CD14-positive monocyte (primary cell): ENCODE results near the gene FBXO7. TPM values are rescaled to one million over a fixed set of nuclear protein-coding genes. Genes with fewer than 3 reads are reported as not detected.

ENCODE experiments used
- DNase-seq, 3 donors: peaks; one replicate each; pipeline ENCODE4 v3.0.0-alpha.2; 2011 to 2022
- H2AFZ ChIP-seq: 2 replicates; pipeline ENCODE4 v1.6.0; 2012; ENCODE audit warnings: mild to moderate bottlenecking, low read depth, low read length, inconsistent platforms; ENCODE audit not compliant: insufficient read depth, poor library complexity, severe bottlenecking
- H3K27ac ChIP-seq, 2 donors: 1 replicate in 1 of 2; 2 replicates in 1 of 2; pipeline ENCODE4 v1.5.1; 2012 to 2013; ENCODE audit warnings: low read length in 2 of 2, control low read depth in 1 of 2, inconsistent platforms in 1 of 2, low read depth in 1 of 2, mild to moderate bottlenecking in 1 of 2
- H3K27me3 ChIP-seq, 2 donors: one replicate each; pipeline versions ENCODE4 v1.6.0 to v1.6.1; 2011 to 2013; ENCODE audit warnings: low read length in 2 of 2; ENCODE audit not compliant: control insufficient read depth in 2 of 2, insufficient read depth in 2 of 2
- H3K36me3 ChIP-seq, 2 donors: replicated peaks in 1 of 2; 1 replicate in 1 of 2; 2 replicates in 1 of 2; pipeline versions ENCODE4 v1.5.1 to v1.6.1; 2012 to 2013; ENCODE audit warnings: low read length in 2 of 2, control low read depth in 1 of 2, inconsistent platforms in 1 of 2, mild to moderate bottlenecking in 1 of 2; ENCODE audit not compliant: insufficient read depth in 2 of 2, control insufficient read depth in 1 of 2
- H3K4me1 ChIP-seq, 2 donors: 1 replicate in 1 of 2; 2 replicates in 1 of 2; pipeline versions ENCODE4 v1.5.1 to v1.6.1; 2012 to 2013; ENCODE audit warnings: low read length in 2 of 2, control low read depth in 1 of 2, inconsistent platforms in 1 of 2, mild to moderate bottlenecking in 1 of 2, moderate library complexity in 1 of 2; ENCODE audit not compliant: insufficient read depth in 2 of 2, control insufficient read depth in 1 of 2
- H3K4me2 ChIP-seq: replicated peaks from 2 replicates; pipeline ENCODE3; 2012; ENCODE audit warnings: low read length, moderate library complexity, mild to moderate bottlenecking; ENCODE audit not compliant: poor library complexity, severe bottlenecking; ENCODE audit errors: extremely low read depth
- H3K4me3 ChIP-seq, 3 experiments: fragments of 200-600 bp in 1 of 3; sonication (generic) in 1 of 3; replicated peaks in 1 of 3; 1 replicate in 2 of 3; 2 replicates in 1 of 3; pipeline ENCODE4 v1.5.1; 2011 to 2013; ENCODE audit warnings: low read length in 3 of 3, mild to moderate bottlenecking in 3 of 3, control low read depth in 2 of 3, low read depth in 2 of 3, inconsistent platforms in 1 of 3, moderate library complexity in 1 of 3
- H3K79me2 ChIP-seq: 2 replicates; pipeline ENCODE4 v1.6.0; 2012; ENCODE audit warnings: mild to moderate bottlenecking, control low read depth, inconsistent platforms, low read length, moderate library complexity; ENCODE audit not compliant: insufficient read depth
- H3K9ac ChIP-seq: 2 replicates; pipeline ENCODE4 v1.6.0; 2017; ENCODE audit warnings: low read length, mild to moderate bottlenecking; ENCODE audit not compliant: insufficient read depth, poor library complexity, severe bottlenecking
- H3K9me3 ChIP-seq, 2 donors: replicated peaks in 1 of 2; 1 replicate in 1 of 2; 2 replicates in 1 of 2; pipeline versions ENCODE4 v1.5.1 to v1.6.1; 2012 to 2013; ENCODE audit warnings: low read length in 2 of 2, control low read depth in 1 of 2; ENCODE audit not compliant: control insufficient read depth in 1 of 2, insufficient read depth in 1 of 2
- H4K20me1 ChIP-seq: 2 replicates; pipeline ENCODE4 v1.6.0; 2012; ENCODE audit warnings: mild to moderate bottlenecking, low read length, control low read depth, moderate library complexity; ENCODE audit not compliant: insufficient read depth
- H3K27ac Mint-ChIP-seq, 7 donors: one replicate each; pipeline ENCODE4 v1.8.0; 2020; ENCODE audit warnings: mild to moderate bottlenecking in 7 of 7, mixed read lengths in 7 of 7, moderate library complexity in 6 of 7, inconsistent platforms in 2 of 7
- H3K27me3 Mint-ChIP-seq, 3 donors: one replicate each; pipeline ENCODE4 v1.8.0; 2021 to 2022; ENCODE audit warnings: low read depth in 3 of 3, mild to moderate bottlenecking in 3 of 3, mixed read lengths in 3 of 3, moderate library complexity in 3 of 3, inconsistent platforms in 1 of 3
- H3K36me3 Mint-ChIP-seq, 2 donors: one replicate each; pipeline ENCODE4 v1.8.0; 2020; ENCODE audit warnings: mixed read lengths in 2 of 2, inconsistent platforms in 1 of 2, mild to moderate bottlenecking in 1 of 2
- H3K4me1 Mint-ChIP-seq: one replicate; pipeline ENCODE4 v1.8.0; 2020; ENCODE audit warnings: mild to moderate bottlenecking, mixed read lengths
- H3K4me3 Mint-ChIP-seq, 2 donors: one replicate each; pipeline ENCODE4 v1.8.0; 2020; ENCODE audit warnings: mild to moderate bottlenecking in 2 of 2, mixed read lengths in 2 of 2, moderate library complexity in 1 of 2
- H3K9me3 Mint-ChIP-seq, 7 donors: one replicate each; pipeline ENCODE4 v1.8.0; 2020 to 2022; ENCODE audit warnings: mixed read lengths in 7 of 7, mild to moderate bottlenecking in 6 of 7, moderate library complexity in 6 of 7, inconsistent platforms in 2 of 7
- WGBS: methylation state at CpG from one replicate; pipeline ENCODE4 v1.1.5; 2013; ENCODE audit warnings: missing lambda C conversion rate; ENCODE audit not compliant: insufficient coverage; 5-methylcytosine and 5-hydroxymethylcytosine counted together
- intact Hi-C, 2 donors: fragments of 100-400 bp; cut with micrococcal nuclease; formaldehyde crosslinking; loops; one replicate each; pipeline versions ENCODE4 v1.15.0 to v1.15.1; 2023
- polyA plus RNA-seq, 3 donors: library from polyadenylated mRNA; depleted of rRNA in 1 of 3; unstranded in 2 of 3; stranded (reverse) in 1 of 3; fragments of 300-500 nt in 2 of 3; fragments of >200 nt in 1 of 3; fragmentation: Illumina TruSeq in 2 of 3; gene quantifications; 1 replicate in 2 of 3; 2 replicates in 1 of 3; pipeline ENCODE4 v1.2.3, GENCODE V29; 2012 to 2021
- TF ChIP-seq, protein P1 (sequence below): fragments of 200-600 bp; IDR thresholded peaks from one replicate; pipeline ENCODE4 v1.8.0; 2022; ENCODE audit warnings: antibody characterized with exemption, mild to moderate bottlenecking

The FBXO7 gene
- polyA plus RNA-seq, 3 donors, result 56.7 to 116 (median 103) TPM

DNA sequence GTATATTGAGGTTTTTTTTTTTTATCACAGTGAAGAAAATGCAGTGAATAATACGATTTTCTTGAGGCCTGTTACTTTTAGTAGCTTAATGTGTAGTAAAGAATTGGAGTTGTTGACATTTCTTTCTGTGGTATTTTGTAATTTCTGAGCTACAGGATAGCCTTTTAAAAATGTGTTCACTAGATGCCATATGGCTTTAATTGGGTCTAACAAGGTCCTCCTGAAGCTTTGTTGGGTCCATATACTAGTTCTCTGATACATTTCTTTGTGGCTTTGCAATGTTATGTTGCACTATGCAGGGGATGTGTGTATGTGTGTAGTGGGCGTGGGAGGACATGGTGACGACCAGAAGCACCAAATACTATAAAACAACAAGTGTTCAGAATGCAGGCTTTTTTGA, 25.1 kb downstream of the FBXO7 start:
- Mint-ChIP-seq H3K27me3 (peaks cover 0 to 2% (median 0%) of the 10 kb centered on the region in 3 donors), H3K4me3 (no peak overlapping the region), H3K27ac (peak overlapping the region in 1 of 7 donors; percentile 4), H3K9me3 (no peaks in the 10 kb centered on the region), H3K4me1 (no peaks in the 10 kb centered on the region), H3K36me3 (peaks cover 53 to 54% of the 10 kb centered on the region in 2 donors)
- no peak overlapping the region for H3K9ac ChIP-seq
- H3K4me3 ChIP-seq, result no peak overlapping the region
- intact Hi-C loops, result no loop called here
- no peak overlapping the region for H3K27ac ChIP-seq
- H3K4me1 ChIP-seq, result no peaks in the 10 kb centered on the region
- no peak overlapping the region for H2AFZ ChIP-seq
- no peaks in the 10 kb centered on the region for H3K79me2 ChIP-seq
- WGBS, result no CpG with 5 or more reads among the region's 3 CpGs
- DNase-seq, result no peak
- H3K9me3 ChIP-seq, result no peaks in the 10 kb centered on the region
- TF ChIP-seq, protein P1, sequence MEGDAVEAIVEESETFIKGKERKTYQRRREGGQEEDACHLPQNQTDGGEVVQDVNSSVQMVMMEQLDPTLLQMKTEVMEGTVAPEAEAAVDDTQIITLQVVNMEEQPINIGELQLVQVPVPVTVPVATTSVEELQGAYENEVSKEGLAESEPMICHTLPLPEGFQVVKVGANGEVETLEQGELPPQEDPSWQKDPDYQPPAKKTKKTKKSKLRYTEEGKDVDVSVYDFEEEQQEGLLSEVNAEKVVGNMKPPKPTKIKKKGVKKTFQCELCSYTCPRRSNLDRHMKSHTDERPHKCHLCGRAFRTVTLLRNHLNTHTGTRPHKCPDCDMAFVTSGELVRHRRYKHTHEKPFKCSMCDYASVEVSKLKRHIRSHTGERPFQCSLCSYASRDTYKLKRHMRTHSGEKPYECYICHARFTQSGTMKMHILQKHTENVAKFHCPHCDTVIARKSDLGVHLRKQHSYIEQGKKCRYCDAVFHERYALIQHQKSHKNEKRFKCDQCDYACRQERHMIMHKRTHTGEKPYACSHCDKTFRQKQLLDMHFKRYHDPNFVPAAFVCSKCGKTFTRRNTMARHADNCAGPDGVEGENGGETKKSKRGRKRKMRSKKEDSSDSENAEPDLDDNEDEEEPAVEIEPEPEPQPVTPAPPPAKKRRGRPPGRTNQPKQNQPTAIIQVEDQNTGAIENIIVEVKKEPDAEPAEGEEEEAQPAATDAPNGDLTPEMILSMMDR, result no peak
- no peak overlapping the region for H3K4me2 ChIP-seq
- H3K36me3 ChIP-seq, result peaks cover 45 to 62% of the 10 kb centered on the region in 2 donors
- H4K20me1 ChIP-seq, result no peaks in the 10 kb centered on the region
- no peaks in the 10 kb centered on the region for H3K27me3 ChIP-seq

DNA sequence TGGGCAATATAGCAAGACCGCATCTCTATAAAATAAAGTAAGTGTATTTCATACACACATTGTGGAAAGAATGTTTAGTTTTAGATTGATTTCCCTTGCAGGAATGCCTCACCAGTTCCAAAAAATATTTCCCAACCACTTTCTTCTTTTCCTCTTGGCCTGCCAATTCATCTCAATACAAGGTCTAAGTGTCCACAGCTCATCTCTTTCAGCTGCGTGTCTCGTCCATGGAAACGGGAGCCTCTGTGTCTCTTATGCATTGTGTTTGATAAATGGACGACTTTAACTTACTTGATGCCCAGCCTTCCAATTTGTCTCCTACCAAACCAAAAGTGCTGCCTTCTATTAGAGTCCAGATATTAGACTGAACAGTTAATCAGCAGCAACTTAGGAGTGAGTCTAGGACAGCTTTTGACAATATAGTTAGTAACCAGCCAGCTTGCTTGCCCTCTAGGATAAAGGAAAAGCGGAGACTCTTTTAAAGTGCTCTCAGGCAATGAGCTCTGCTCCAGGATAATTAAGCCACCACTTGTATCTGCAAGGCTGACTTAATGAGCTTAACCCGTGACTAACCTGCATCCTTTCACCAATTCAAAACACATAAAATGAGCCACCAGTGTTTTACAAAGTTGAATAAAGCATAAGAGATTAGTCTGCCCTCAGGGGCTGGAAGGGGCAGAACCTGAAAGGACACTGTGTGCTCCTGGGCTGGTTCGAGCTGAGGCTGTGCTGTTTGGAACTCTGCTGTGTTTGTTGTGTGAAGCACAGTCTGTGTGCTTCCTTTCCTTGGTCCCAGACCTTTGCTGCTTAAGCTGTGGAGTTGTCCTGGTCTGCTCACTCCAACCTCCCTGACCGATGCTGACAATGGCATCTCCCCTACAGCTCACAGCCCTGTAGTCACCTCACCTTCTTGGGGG, 27.5 kb downstream of the FBXO7 start:
- no peak for DNase-seq
- no peaks in the 10 kb centered on the region for H4K20me1 ChIP-seq
- no CpG with 5 or more reads among the region's 9 CpGs for WGBS
- H3K4me3 ChIP-seq, result no peak overlapping the region
- H3K27ac Mint-ChIP-seq, result peak overlapping the region in 2 of 7 donors; percentile 30 to 34
- H3K9me3 ChIP-seq, result no peaks in the 10 kb centered on the region
- H3K27me3 ChIP-seq, result no peaks in the 10 kb centered on the region
- H2AFZ ChIP-seq, result no peak overlapping the region
- no peak overlapping the region for H3K27ac ChIP-seq
- peaks cover 30 to 31% of the 10 kb centered on the region in 2 donors for H3K36me3 Mint-ChIP-seq
- H3K27me3 Mint-ChIP-seq, result peaks cover 0 to 2% (median 0%) of the 10 kb centered on the region in 3 donors
- no peaks in the 10 kb centered on the region for H3K9me3 Mint-ChIP-seq
- no peak overlapping the region for H3K9ac ChIP-seq
- no peak overlapping the region for H3K4me3 Mint-ChIP-seq
- intact Hi-C loops, result no loop called here
- H3K4me1 ChIP-seq, result no peaks in the 10 kb centered on the region
- TF ChIP-seq, protein P1, result no peak
- no peaks in the 10 kb centered on the region for H3K4me1 Mint-ChIP-seq
- no peaks in the 10 kb centered on the region for H3K79me2 ChIP-seq
- peaks cover 22 to 38% of the 10 kb centered on the region in 2 donors for H3K36me3 ChIP-seq
- H3K4me2 ChIP-seq, result no peak overlapping the region
